Osteocyte (in vitro differentiated cells): Measurements from ENCODE around the gene ZNF775. TPM values are rescaled to one million over a fixed set of nuclear protein-coding genes. Genes with fewer than 3 reads are reported as not detected.

Experiments used
- DNase-seq: peaks from one replicate; pipeline ENCODE4 v3.0.0; 2021; ENCODE audit warnings: mixed read lengths; ENCODE audit not compliant: unreplicated experiment; ENCODE audit errors: extremely low spot score
- H3K27ac Mint-ChIP-seq: one replicate; pipeline ENCODE4 v1.8.0; 2021; ENCODE audit warnings: mild to moderate bottlenecking, mixed read lengths; ENCODE audit not compliant: unreplicated experiment
- H3K27me3 Mint-ChIP-seq: one replicate; pipeline ENCODE4 v1.8.0; 2021; ENCODE audit warnings: mixed read lengths; ENCODE audit not compliant: unreplicated experiment
- H3K36me3 Mint-ChIP-seq: one replicate; pipeline ENCODE4 v1.8.0; 2021; ENCODE audit warnings: mixed read lengths; ENCODE audit not compliant: unreplicated experiment
- H3K4me1 Mint-ChIP-seq: one replicate; pipeline ENCODE4 v1.8.0; 2021; ENCODE audit warnings: mixed read lengths; ENCODE audit not compliant: unreplicated experiment
- H3K4me3 Mint-ChIP-seq: one replicate; pipeline ENCODE4 v1.8.0; 2021; ENCODE audit warnings: mild to moderate bottlenecking, moderate library complexity, mixed read lengths; ENCODE audit not compliant: unreplicated experiment
- H3K9me3 Mint-ChIP-seq: one replicate; pipeline ENCODE4 v1.8.0; 2021; ENCODE audit warnings: mixed read lengths; ENCODE audit not compliant: unreplicated experiment
- total RNA-seq: library from RNA; stranded (reverse); gene quantifications from 2 replicates; pipeline ENCODE4 v1.2.1, GENCODE V29; 2021
- TF ChIP-seq, protein P1 (sequence below): fragments of 200-600 bp; sonication (generic); IDR thresholded peaks from 2 replicates; pipeline ENCODE4 v1.5.0; 2021; ENCODE audit warnings: antibody characterized with exemption, mild to moderate bottlenecking, moderate library complexity

Gene ZNF775
- total RNA-seq, 1 donor from 2014 or later, result 5.9 TPM

DNA sequence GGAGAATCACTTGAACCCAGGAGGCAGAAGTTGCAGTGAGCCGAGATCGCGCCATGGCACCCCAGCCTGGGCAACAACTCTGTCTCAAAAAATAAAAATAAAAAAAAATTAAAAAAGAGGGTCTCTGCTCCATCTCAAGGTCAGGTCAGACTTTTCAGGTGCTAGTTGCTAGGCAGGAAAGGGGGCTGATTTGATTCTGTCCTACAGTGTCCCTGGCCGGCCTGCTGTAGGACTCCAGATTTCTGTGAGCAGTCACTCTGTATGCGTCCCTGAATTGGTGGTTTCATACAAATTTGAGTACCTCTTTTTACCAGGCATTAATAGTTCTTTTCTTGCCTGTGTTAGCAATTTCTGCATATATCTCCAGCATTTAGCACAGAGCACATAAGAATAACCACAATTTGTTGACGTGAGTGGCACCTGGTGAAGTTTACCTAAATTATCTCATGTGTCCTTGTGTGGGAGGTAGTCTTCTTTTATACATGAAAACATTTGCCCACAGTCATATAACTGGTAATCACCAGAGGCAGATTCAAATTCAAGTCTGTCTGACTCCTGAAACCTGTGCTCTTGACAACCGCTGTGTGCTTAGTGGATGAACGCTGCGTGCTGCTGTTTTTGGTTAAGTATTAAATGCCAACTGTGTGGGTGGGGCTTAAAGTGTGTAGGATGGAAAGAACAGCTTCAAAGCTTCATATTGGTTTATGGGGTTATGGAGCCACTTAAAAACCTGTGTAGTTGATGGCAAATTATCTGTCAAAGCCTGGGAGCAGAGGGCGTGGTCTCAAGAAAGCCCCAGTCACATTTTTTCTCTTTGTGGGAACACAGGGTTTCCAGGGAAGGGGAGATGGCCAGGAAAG is 3.2 kb upstream of the ZNF775 start:
- Mint-ChIP-seq H3K4me1 (peaks cover 36% of the 10 kb centered on the region), H3K4me3 (no peak overlapping the region), H3K36me3 (peaks cover 17% of the 10 kb centered on the region), H3K9me3 (no peaks in the 10 kb centered on the region), H3K27ac (no peak overlapping the region), H3K27me3 (no peaks in the 10 kb centered on the region)
- TF ChIP-seq, protein P1, sequence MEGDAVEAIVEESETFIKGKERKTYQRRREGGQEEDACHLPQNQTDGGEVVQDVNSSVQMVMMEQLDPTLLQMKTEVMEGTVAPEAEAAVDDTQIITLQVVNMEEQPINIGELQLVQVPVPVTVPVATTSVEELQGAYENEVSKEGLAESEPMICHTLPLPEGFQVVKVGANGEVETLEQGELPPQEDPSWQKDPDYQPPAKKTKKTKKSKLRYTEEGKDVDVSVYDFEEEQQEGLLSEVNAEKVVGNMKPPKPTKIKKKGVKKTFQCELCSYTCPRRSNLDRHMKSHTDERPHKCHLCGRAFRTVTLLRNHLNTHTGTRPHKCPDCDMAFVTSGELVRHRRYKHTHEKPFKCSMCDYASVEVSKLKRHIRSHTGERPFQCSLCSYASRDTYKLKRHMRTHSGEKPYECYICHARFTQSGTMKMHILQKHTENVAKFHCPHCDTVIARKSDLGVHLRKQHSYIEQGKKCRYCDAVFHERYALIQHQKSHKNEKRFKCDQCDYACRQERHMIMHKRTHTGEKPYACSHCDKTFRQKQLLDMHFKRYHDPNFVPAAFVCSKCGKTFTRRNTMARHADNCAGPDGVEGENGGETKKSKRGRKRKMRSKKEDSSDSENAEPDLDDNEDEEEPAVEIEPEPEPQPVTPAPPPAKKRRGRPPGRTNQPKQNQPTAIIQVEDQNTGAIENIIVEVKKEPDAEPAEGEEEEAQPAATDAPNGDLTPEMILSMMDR, result no peak
- no peak for DNase-seq

DNA sequence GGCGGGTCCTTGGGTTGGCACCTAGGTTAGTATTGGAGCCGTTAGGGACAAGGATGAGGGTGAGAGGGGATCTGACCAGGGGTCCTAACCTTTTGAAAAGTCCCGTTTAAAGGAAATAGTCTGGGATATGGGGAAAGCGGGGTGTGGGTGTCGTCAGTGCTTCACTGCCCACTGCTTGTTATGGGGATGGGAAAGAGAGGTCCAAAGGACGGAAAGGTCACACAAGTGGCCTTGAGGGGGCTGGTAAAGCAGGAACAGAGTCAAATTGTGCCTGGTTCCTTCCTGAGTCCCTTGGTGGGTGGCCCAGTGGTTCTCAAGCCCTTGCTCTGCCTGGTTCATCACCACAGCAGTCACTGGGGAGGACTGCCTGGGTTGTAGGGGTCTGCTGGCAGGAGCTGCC is 2.6 kb upstream of the ZNF775 start:
- Mint-ChIP-seq H3K36me3 (peaks cover 17% of the 10 kb centered on the region), H3K27ac (no peak overlapping the region), H3K27me3 (no peaks in the 10 kb centered on the region), H3K4me3 (no peak overlapping the region), H3K9me3 (no peaks in the 10 kb centered on the region), H3K4me1 (peaks cover 36% of the 10 kb centered on the region)
- no peak for DNase-seq
- TF ChIP-seq, protein P1, result no peak

DNA sequence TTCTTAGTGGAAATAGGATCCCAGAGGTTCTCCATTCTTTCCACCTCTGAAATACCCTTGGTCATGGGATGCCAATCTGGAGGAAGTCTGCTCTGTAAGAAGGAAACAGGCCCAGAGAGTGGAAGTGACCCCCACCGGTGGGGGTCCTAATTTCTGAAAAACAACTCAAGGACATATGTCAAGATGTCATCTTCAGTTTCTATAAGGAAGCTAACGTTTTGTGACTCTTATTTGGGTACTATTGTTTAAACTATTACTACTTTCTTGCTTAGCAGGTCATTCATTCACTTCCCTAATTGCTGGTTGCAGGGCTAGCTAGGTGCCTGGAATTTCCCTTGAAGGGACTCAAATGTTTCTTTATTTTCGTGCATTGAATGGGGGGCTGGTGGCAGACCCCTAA is 1.9 kb upstream of the ZNF775 start:
- peaks cover 38% of the 10 kb centered on the region for H3K4me1 Mint-ChIP-seq

DNA sequence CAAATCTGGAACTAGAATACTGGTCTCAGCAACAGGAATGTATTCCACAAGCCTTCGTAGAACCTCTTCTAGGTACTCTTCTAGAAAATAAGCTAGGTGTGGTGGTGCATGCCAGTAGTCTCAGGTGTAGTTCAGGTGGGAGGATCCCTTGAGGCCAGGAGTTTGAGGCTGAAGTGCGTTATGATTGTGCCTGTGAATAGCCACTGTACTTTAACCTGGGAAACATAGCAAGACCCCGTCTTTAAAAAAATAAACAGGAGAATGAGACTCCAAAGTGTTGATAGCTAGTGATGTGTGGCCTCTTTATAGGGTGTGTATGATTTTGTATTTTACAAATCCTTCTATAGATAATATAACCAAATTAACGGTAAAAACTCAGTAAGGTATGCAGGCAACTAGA is 1.5 kb upstream of the ZNF775 start:
- H3K9me3 Mint-ChIP-seq, result no peaks in the 10 kb centered on the region
- DNase-seq, result no peak
- no peak overlapping the region for H3K4me3 Mint-ChIP-seq
- H3K27ac Mint-ChIP-seq, result peak overlapping the region; percentile 93
- H3K36me3 Mint-ChIP-seq, result peaks cover 15% of the 10 kb centered on the region
- peaks cover 42% of the 10 kb centered on the region for H3K4me1 Mint-ChIP-seq
- no peaks in the 10 kb centered on the region for H3K27me3 Mint-ChIP-seq
- TF ChIP-seq, protein P1, result no peak

More for the DNA sequence above, 1.9 kb upstream of the ZNF775 start:
- TF ChIP-seq, protein P1, result no peak
- H3K27ac Mint-ChIP-seq, result peak overlapping the region; percentile 93
- H3K4me3 Mint-ChIP-seq, result no peak overlapping the region
- H3K9me3 Mint-ChIP-seq, result no peaks in the 10 kb centered on the region
- peaks cover 17% of the 10 kb centered on the region for H3K36me3 Mint-ChIP-seq
- no peaks in the 10 kb centered on the region for H3K27me3 Mint-ChIP-seq
- DNase-seq, result no peak

DNA sequence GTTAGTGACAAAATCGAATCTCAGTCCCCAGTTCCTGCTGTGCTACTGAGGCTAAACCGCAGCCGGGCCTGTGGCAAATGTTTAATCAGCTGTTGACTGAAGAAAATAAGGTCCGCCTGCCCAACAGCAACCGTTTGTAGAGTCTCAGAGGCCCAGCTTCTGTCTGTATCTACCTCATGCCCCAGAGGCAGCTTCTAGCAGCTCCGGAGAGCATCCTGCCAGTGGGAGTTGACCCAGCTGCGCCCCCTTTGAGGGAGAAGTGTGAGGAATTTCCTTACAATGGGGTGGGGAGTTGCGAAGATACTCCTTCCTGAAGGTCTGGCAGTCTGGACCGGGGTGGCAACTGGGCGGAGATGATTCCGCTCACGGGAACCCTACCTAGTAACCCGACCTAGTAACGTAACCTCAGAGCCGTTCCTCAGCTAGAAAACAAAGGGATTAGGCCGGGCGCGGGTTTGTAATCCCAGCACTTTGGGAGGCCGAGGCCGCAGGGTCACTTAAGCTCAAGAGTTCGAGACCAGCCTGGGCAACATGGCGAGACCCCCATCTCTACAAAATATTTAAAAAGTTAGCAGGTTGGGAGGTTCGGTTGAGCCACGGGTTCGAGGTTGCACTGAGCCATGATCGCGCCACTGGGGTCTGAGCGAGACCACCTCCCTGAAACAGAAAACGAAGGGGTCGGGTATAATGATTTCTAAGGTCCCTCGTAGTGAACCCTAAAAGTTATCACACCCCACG is 846 bp upstream of the ZNF775 start:
- TF ChIP-seq, protein P1, result peak; percentile 38
- no peak for DNase-seq
- Mint-ChIP-seq H3K9me3 (no peaks in the 10 kb centered on the region), H3K4me3 (peak overlapping the region; percentile 70), H3K27ac (peak overlapping the region; percentile 93), H3K4me1 (peaks cover 48% of the 10 kb centered on the region), H3K27me3 (no peaks in the 10 kb centered on the region), H3K36me3 (peaks cover 10% of the 10 kb centered on the region)
